Measurements from ENCODE around the gene TMEM87B.

Gene TMEM87B

DNA sequence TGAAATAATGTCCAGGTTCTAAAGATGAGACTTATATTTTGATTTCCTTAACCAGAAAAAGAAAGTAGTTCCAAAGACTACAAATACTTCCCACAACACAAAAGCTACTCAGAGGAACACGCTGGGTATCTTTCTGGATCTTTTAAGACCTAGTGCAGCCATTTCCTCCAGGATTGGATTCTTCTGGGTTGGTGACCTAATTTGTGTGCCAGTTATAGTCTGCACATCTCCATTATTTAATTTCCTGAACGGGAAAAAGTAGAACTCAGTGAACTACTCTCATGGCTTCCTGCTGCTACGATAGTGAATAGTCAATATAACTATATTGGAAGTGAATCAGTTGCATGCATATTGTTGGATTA lies 1.5 kb downstream of the TMEM87B start:
- H3K23ac ChIP-seq (ENCODE audit: low read length in 2 of 2): no peak overlapping the region
- H2AFZ ChIP-seq (ENCODE audit: low read depth, low read length): no peak overlapping the region
- no peak overlapping the region for H2AK5ac ChIP-seq (ENCODE audit: low read length, severe bottlenecking)
- peak overlapping the region; percentile 83 for H3K4me2 ChIP-seq (ENCODE audit: low read length, poor library complexity, severe bottlenecking)
- peak overlapping the region in 1 of 2 experiments; percentile 91 for H3K4me3 ChIP-seq (ENCODE audit: insufficient read depth in 1 of 2, low read depth in 1 of 2, low read length in 2 of 2)
- WGBS: no CpG with 5 or more reads among the region's 3 CpGs
- H3K79me1 ChIP-seq (replicated peaks; ENCODE audit: low read length, poor library complexity, severe bottlenecking): peaks cover 23% of the 10 kb centered on the region
- H2BK12ac ChIP-seq (ENCODE audit: low read length in 2 of 2): no peak overlapping the region
- no peak overlapping the region for H3K18ac ChIP-seq (ENCODE audit: low read depth in 1 of 2, low read length in 2 of 2)
- H4K91ac ChIP-seq (ENCODE audit: low read length): no peak overlapping the region
- H3K4ac ChIP-seq (ENCODE audit: low read depth in 1 of 2, low read length in 2 of 2): no peak overlapping the region
- H4K8ac ChIP-seq (ENCODE audit: low read length): no peak overlapping the region
- H3K4me1 ChIP-seq (ENCODE audit: control insufficient read depth, insufficient read depth, low read depth, low read length): peaks cover 5% of the 10 kb centered on the region
- H2BK5ac ChIP-seq (ENCODE audit: low read depth, low read length, poor library complexity, severe bottlenecking): no peak overlapping the region
- no peak overlapping the region for H2BK120ac ChIP-seq (ENCODE audit: low read depth, low read length)
- peak overlapping the region; percentile 94 for H3K9ac ChIP-seq (ENCODE audit: low read length)
- DNase-seq: no peak
- H2BK15ac ChIP-seq (ENCODE audit: low read depth, poor library complexity, severe bottlenecking): no peak overlapping the region
- H3K27ac ChIP-seq (ENCODE audit: low read length, poor library complexity, severe bottlenecking): peak overlapping the region; percentile 95
- no peak overlapping the region for H3K14ac ChIP-seq (ENCODE audit: low read length in 2 of 2)
- no peaks in the 10 kb centered on the region for H3K27me3 ChIP-seq (ENCODE audit: control insufficient read depth in 1 of 2, insufficient read depth in 1 of 2, low read length in 2 of 2)
- peaks cover 5 to 17% of the 10 kb centered on the region in 2 experiments for H3K36me3 ChIP-seq (ENCODE audit: control insufficient read depth in 1 of 2, insufficient read depth in 2 of 2, low read depth in 1 of 2, low read length in 2 of 2)
- H3K9me3 ChIP-seq (ENCODE audit: control insufficient read depth, low read length): no peaks in the 10 kb centered on the region

DNA sequence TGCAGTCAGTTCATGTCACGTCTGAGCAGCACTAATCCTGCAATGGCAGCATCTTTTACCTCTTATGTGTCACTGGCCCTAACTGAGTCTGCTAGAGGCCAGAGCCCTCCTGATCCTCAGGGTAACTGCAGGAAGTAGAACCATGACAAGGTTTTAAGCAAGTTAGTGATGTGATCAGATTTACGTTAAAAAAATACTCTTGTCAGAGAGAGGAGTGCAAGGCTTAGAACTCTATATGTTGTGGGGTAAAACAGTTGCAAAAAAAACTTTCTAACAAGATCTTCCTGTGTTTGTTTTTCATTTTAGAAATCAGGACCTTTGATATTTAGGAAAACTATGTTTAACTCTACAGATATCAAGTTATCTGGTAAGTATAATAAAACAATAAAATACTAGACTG lies 4.6 kb downstream of the TMEM87B start:
- H4K91ac ChIP-seq (ENCODE audit: low read length): no peak overlapping the region
- H2BK120ac ChIP-seq (ENCODE audit: low read depth, low read length): no peak overlapping the region
- H3K27me3 ChIP-seq (ENCODE audit: control insufficient read depth in 1 of 2, insufficient read depth in 1 of 2, low read length in 2 of 2): no peaks in the 10 kb centered on the region
- H3K4me1 ChIP-seq (ENCODE audit: control insufficient read depth, insufficient read depth, low read depth, low read length): peaks cover 4% of the 10 kb centered on the region
- H3K14ac ChIP-seq (ENCODE audit: low read length in 2 of 2): no peak overlapping the region
- peaks cover 34% of the 10 kb centered on the region for H3K79me1 ChIP-seq (replicated peaks; ENCODE audit: low read length, poor library complexity, severe bottlenecking)
- no peak overlapping the region for H3K27ac ChIP-seq (ENCODE audit: low read length, poor library complexity, severe bottlenecking)
- no peak for DNase-seq
- no peak overlapping the region for H2BK15ac ChIP-seq (ENCODE audit: low read depth, poor library complexity, severe bottlenecking)
- H3K4me2 ChIP-seq (ENCODE audit: low read length, poor library complexity, severe bottlenecking): no peak overlapping the region
- no peaks in the 10 kb centered on the region for H3K9me3 ChIP-seq (ENCODE audit: control insufficient read depth, low read length)
- no peak overlapping the region for H2BK12ac ChIP-seq (ENCODE audit: low read length in 2 of 2)
- no peak overlapping the region for H3K4ac ChIP-seq (ENCODE audit: low read depth in 1 of 2, low read length in 2 of 2)
- no peak overlapping the region for H2BK5ac ChIP-seq (ENCODE audit: low read depth, low read length, poor library complexity, severe bottlenecking)
- 97% methylated on average over 2 of the region's 2 CpGs for WGBS
- H3K4me3 ChIP-seq (ENCODE audit: insufficient read depth in 1 of 2, low read depth in 1 of 2, low read length in 2 of 2): no peak overlapping the region
- peak overlapping the region in 1 of 2 experiments; percentile 37 for H3K18ac ChIP-seq (ENCODE audit: low read depth in 1 of 2, low read length in 2 of 2)
- no peak overlapping the region for H2AK5ac ChIP-seq (ENCODE audit: low read length, severe bottlenecking)
- H2AFZ ChIP-seq (ENCODE audit: low read depth, low read length): no peak overlapping the region
- H3K9ac ChIP-seq (ENCODE audit: low read length): no peak overlapping the region
- H3K23ac ChIP-seq (ENCODE audit: low read length in 2 of 2): no peak overlapping the region
- H3K36me3 ChIP-seq (ENCODE audit: control insufficient read depth in 1 of 2, insufficient read depth in 2 of 2, low read depth in 1 of 2, low read length in 2 of 2): peaks cover 17 to 48% of the 10 kb centered on the region in 2 experiments
- H4K8ac ChIP-seq (ENCODE audit: low read length): no peak overlapping the region

DNA sequence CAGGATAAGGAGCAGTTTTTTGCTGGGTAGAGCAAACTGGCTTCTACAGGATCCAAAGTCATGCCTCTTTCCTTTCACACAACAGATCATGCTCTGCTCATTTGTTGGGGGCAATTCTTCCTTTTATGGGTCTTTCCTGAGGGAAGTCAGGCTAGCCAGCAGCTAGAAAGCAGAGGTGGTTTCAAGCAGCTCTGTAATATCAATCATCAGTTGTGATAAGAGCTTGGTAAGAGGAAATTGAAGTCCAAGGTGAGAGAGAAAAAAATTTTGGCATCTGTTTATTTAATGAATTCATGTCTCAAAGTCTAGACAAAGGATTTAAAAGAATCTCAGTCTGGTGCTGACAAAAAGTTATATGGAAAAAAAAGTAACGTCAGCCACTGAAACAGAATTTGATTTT lies 6.2 kb downstream of the TMEM87B start:
- peaks cover 35% of the 10 kb centered on the region for H3K79me1 ChIP-seq (replicated peaks; ENCODE audit: low read length, poor library complexity, severe bottlenecking)
- H2BK5ac ChIP-seq (ENCODE audit: low read depth, low read length, poor library complexity, severe bottlenecking): no peak overlapping the region
- H2AK5ac ChIP-seq (ENCODE audit: low read length, severe bottlenecking): no peak overlapping the region
- H3K4me3 ChIP-seq (ENCODE audit: insufficient read depth in 1 of 2, low read depth in 1 of 2, low read length in 2 of 2): no peak overlapping the region
- no peaks in the 10 kb centered on the region for H3K27me3 ChIP-seq (ENCODE audit: control insufficient read depth in 1 of 2, insufficient read depth in 1 of 2, low read length in 2 of 2)
- H3K4ac ChIP-seq (ENCODE audit: low read depth in 1 of 2, low read length in 2 of 2): no peak overlapping the region
- H3K4me2 ChIP-seq (ENCODE audit: low read length, poor library complexity, severe bottlenecking): no peak overlapping the region
- H3K23ac ChIP-seq (ENCODE audit: low read length in 2 of 2): no peak overlapping the region
- H3K9ac ChIP-seq (ENCODE audit: low read length): no peak overlapping the region
- no peak for DNase-seq
- no peaks in the 10 kb centered on the region for H3K9me3 ChIP-seq (ENCODE audit: control insufficient read depth, low read length)
- H3K18ac ChIP-seq (ENCODE audit: low read depth in 1 of 2, low read length in 2 of 2): peak overlapping the region in 1 of 2 experiments; percentile 21
- no peak overlapping the region for H2AFZ ChIP-seq (ENCODE audit: low read depth, low read length)
- no peak overlapping the region for H2BK120ac ChIP-seq (ENCODE audit: low read depth, low read length)
- H4K8ac ChIP-seq (ENCODE audit: low read length): no peak overlapping the region
- peaks cover 24 to 60% of the 10 kb centered on the region in 2 experiments for H3K36me3 ChIP-seq (ENCODE audit: control insufficient read depth in 1 of 2, insufficient read depth in 2 of 2, low read depth in 1 of 2, low read length in 2 of 2)
- no peak overlapping the region for H3K27ac ChIP-seq (ENCODE audit: low read length, poor library complexity, severe bottlenecking)
- H2BK12ac ChIP-seq (ENCODE audit: low read length in 2 of 2): no peak overlapping the region
- peaks cover 4% of the 10 kb centered on the region for H3K4me1 ChIP-seq (ENCODE audit: control insufficient read depth, insufficient read depth, low read depth, low read length)
- no peak overlapping the region for H3K14ac ChIP-seq (ENCODE audit: low read length in 2 of 2)
- H2BK15ac ChIP-seq (ENCODE audit: low read depth, poor library complexity, severe bottlenecking): no peak overlapping the region
- H4K91ac ChIP-seq (ENCODE audit: low read length): no peak overlapping the region
- WGBS: 100% methylated on average over 1 of the region's 1 CpG

DNA sequence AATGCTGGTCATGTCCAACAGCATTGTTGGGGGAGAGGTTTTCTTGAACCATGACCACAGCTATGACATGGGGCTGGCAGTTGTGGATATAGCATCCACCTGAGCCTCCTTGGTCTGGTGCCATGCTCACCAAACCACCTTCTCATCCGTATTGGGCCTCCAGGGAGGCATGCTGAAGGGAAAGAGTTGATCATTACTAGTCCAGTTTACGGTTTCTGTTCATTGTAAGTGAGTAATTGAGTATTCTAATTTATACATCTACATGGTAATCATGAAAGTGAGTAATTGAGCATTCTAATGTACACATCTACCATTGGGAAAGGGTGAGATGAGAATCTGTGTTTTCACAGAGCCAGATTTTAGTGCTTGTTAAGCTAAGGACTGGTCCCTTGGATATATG lies 6.8 kb downstream of the TMEM87B start:
- 100% methylated on average over 1 of the region's 2 CpGs for WGBS
- Histone ChIP-seq H3K4me2 (ENCODE audit: low read length, poor library complexity, severe bottlenecking) (no peak overlapping the region), H2BK120ac (ENCODE audit: low read depth, low read length) (no peak overlapping the region), H3K18ac (ENCODE audit: low read depth in 1 of 2, low read length in 2 of 2) (no peak overlapping the region), H3K27me3 (ENCODE audit: control insufficient read depth in 1 of 2, insufficient read depth in 1 of 2, low read length in 2 of 2) (no peaks in the 10 kb centered on the region), H2AK5ac (ENCODE audit: low read length, severe bottlenecking) (no peak overlapping the region), H3K4me1 (ENCODE audit: control insufficient read depth, insufficient read depth, low read depth, low read length) (peaks cover 4% of the 10 kb centered on the region), H3K4ac (ENCODE audit: low read depth in 1 of 2, low read length in 2 of 2) (no peak overlapping the region), H3K23ac (ENCODE audit: low read length in 2 of 2) (no peak overlapping the region), H3K9me3 (ENCODE audit: control insufficient read depth, low read length) (no peaks in the 10 kb centered on the region), H4K8ac (ENCODE audit: low read length) (no peak overlapping the region), H3K14ac (ENCODE audit: low read length in 2 of 2) (peak overlapping the region in 1 of 2 experiments; percentile 4), H3K36me3 (ENCODE audit: control insufficient read depth in 1 of 2, insufficient read depth in 2 of 2, low read depth in 1 of 2, low read length in 2 of 2) (peaks cover 24 to 66% of the 10 kb centered on the region in 2 experiments), H3K4me3 (ENCODE audit: insufficient read depth in 1 of 2, low read depth in 1 of 2, low read length in 2 of 2) (no peak overlapping the region), H4K91ac (ENCODE audit: low read length) (no peak overlapping the region), H3K9ac (ENCODE audit: low read length) (no peak overlapping the region), H2BK5ac (ENCODE audit: low read depth, low read length, poor library complexity, severe bottlenecking) (no peak overlapping the region), H2BK12ac (ENCODE audit: low read length in 2 of 2) (no peak overlapping the region), H3K27ac (ENCODE audit: low read length, poor library complexity, severe bottlenecking) (no peak overlapping the region), H2BK15ac (ENCODE audit: low read depth, poor library complexity, severe bottlenecking) (no peak overlapping the region), H3K79me1 (replicated peaks; ENCODE audit: low read length, poor library complexity, severe bottlenecking) (peaks cover 35% of the 10 kb centered on the region), H2AFZ (ENCODE audit: low read depth, low read length) (no peak overlapping the region)
- DNase-seq: no peak
